LNCaP clone FGC (cell line): ENCODE measurements around the gene FBXO5.

ENCODE experiments used
- DNase-seq: peaks from one replicate; pipeline ENCODE4 v3.0.0-alpha.2; 2011; ENCODE audit warnings: low read depth
- H3K4me3 ChIP-seq: 2 replicates; pipeline ENCODE4 v1.5.1; 2011; ENCODE audit warnings: mild to moderate bottlenecking, low read depth, low read length, control low read depth
- TF ChIP-seq, protein P1 (sequence below): IDR thresholded peaks from 2 replicates; pipeline ENCODE4 v1.5.1; 2012; ENCODE audit warnings: mild to moderate bottlenecking; ENCODE audit not compliant: control insufficient read depth, insufficient read depth; ENCODE audit errors: extremely low read depth

The FBXO5 gene

DNA sequence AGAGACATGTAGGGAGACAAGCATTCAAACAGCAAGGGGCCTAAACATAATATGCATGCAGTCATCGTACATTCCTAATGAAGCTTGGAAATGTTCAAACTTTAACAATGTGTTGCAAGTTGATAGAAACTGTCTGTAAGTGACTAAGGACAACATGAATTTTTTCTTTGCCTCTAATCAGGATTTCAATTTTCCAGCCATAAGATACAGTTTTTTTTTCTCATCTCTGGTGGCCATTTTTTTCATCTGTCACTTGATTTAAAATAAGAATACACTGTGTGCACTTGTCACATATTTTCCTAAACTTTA is 41.8 kb upstream of the FBXO5 start:
- no peak overlapping the region for H3K4me3 ChIP-seq
- TF ChIP-seq, protein P1, sequence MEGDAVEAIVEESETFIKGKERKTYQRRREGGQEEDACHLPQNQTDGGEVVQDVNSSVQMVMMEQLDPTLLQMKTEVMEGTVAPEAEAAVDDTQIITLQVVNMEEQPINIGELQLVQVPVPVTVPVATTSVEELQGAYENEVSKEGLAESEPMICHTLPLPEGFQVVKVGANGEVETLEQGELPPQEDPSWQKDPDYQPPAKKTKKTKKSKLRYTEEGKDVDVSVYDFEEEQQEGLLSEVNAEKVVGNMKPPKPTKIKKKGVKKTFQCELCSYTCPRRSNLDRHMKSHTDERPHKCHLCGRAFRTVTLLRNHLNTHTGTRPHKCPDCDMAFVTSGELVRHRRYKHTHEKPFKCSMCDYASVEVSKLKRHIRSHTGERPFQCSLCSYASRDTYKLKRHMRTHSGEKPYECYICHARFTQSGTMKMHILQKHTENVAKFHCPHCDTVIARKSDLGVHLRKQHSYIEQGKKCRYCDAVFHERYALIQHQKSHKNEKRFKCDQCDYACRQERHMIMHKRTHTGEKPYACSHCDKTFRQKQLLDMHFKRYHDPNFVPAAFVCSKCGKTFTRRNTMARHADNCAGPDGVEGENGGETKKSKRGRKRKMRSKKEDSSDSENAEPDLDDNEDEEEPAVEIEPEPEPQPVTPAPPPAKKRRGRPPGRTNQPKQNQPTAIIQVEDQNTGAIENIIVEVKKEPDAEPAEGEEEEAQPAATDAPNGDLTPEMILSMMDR = no peak
- no peak for DNase-seq

DNA sequence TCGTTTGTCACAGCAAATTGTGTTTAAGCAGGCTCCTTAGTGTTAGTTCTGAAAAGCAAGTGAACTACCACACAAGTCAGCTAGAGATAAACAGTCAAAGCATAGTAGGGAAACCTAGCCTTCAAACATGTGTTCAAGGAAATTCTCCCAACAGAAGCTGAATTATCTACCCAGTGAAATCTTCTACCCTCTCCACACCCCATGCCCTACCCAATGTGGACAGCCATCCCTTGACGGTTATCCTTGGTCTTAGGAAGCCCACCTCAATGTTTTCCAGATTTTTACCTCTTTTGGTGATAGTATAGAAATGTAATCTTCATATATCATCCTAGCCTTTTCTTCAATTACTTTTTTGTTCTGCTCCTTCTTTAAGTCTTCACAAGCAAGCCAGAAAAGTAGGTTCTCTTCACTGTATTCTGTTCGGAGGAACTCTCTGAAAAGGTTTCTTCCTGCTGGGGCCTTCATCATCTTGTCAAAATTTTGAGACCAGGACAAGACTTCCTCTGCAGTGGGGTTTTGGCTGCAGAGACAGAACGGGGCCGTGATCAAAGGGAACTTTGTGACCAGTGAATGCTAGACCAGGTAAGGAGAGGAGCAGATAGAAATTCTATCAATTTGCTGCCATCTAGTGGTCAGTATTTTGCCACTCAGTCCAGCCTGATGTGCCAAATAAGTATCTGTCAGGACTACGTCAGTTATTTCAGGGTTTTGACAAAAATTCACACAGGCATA is 41.3 kb upstream of the FBXO5 start:
- TF ChIP-seq, protein P1 = peak; percentile 87
- DNase-seq = no peak
- no peak overlapping the region for H3K4me3 ChIP-seq

DNA sequence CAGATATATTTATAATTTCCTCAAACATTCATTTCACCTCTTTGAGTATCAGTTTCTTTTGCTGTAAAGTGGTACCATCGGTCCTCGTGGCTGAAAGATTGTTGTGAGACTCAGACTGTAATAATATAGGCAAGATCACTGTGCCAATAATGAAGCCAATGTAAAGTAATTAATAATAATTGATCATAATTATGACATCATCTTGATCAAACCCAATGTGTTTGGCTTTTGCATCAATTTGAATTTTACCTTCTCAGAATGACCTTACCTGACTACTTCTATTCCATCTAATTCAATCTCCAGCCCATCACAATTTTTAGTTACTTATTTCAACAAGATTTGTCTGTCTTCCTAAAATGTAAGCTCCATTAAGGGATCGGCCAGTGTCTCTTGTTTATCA is 35.5 kb upstream of the FBXO5 start:
- DNase-seq = no peak
- no peak overlapping the region for H3K4me3 ChIP-seq
- TF ChIP-seq, protein P1 = no peak

DNA sequence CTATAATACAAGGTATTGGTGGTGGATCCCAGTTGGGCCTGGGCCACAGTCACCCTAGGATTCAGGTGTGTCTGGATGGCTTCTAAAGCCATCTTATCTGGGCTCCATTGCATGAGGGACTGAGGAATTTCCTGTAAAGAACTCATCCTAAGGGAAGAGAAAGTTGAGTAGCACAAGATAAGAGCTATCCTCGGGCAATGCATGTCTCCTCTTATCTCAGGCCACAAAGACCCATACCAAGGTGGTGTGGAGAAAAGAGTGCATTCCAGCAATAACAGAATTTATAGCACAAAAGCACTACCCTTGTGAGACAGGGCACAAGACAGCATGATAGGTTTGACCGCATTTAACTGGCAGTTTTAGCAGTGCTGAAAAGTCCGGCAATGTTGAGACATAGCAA is 34.0 kb upstream of the FBXO5 start:
- no peak overlapping the region for H3K4me3 ChIP-seq
- DNase-seq = no peak
- TF ChIP-seq, protein P1 = no peak

DNA sequence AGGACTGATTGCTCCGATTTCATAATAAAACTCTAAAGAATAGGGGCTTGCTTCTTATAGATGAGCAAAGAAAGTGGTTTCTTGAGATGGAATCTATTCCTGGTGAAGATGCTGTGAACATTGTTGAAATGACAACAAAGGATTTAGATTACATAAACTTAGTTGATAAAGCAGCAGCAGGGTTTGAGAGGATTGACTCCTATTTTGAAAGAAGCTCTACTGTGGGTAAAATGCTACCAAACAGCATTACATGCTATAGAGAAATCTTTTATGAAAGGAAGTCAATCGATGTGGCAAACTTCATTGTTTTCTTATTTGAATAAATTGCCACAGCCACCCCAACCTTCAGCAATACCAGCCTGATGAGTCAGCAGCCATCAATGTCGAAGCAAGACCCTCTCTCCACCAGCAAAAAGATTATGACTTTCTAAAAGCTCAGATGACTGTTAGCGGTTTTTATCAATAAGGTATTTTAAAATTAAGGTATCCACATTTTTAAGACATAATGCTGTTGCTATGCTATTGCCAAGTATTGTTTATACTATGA is 32.3 kb upstream of the FBXO5 start:
- TF ChIP-seq, protein P1 = no peak
- H3K4me3 ChIP-seq = no peak overlapping the region
- DNase-seq = no peak

DNA sequence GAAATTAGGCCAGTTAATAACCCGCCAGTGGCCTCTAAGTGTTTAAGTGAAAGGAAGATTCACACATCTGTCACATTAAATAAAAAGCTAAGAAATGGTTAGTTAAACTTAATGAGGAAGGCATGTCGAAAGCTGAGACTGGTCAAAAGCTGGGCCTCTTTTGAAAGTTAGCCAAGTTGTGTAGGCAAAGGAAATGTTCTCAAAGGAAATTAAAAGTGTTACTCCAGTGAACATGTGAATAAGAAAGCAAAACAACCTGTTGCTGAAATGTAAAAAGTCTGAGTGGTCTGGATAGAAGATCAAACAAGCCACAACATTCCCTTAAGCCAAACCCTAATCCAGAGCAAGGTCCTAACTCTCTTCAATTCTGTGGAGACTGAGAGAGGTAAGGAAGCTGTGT is 30.6 kb upstream of the FBXO5 start:
- no peak overlapping the region for H3K4me3 ChIP-seq
- TF ChIP-seq, protein P1 = no peak
- DNase-seq = no peak

DNA sequence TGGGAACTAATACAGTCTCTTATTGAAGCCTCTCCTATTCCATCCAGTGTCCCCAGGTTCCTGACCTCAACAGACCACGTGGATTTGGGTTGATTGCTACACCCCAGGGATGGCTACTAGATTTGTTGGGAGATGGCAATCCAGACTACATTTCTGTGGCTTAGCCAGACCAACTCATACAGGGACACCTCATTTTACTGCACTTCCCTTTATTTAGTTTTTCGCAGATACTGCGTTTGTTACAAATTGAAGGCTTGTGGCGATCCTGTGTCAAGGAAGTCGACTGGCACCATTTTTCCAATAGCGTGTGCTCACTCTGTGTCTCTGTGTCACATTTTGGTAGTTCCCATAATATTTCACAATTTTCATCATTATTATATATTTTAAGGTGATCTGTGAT is 30.0 kb upstream of the FBXO5 start:
- no peak overlapping the region for H3K4me3 ChIP-seq
- TF ChIP-seq, protein P1 = no peak
- DNase-seq = no peak
